Measurements from ENCODE around the gene NOC2L.
"Not testable (repeated sequence)": the region's sequence is repeated elsewhere in the genome, so short reads cannot be mapped to it uniquely, and the experiment has no call there.

Gene NOC2L

DNA sequence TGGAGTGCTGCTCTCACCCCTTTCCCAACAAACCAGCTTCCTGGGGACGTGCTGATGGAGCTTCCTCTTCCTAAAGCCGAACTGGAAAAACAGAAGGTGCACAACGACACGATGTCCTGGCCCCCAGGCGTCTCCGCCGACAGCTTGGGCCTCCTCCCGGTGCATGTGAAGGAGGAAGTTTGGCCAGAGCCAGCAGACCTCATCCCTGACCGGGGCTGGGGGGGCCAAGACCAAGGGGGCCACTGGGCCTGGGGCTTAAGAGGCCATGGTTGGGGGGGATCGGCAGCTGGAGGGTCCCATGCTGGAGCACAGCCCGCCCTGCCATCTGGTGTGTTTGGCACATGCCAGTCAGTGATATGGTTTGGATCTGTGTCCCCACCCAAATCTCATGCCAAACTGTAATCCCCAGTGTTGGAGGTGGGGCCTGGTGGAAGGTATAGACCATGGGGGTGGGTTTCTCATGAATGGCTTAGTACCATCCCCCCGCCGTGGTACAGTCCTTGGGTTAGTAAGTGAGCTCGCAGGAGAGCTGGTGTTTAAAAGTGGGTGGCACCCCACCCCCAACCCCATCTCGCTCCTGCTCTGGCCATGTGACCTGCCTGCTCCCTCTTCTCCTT is 34.4 kb upstream of the NOC2L start:
- no peak for DNase-seq (ENCODE audit: low spot score)

DNA sequence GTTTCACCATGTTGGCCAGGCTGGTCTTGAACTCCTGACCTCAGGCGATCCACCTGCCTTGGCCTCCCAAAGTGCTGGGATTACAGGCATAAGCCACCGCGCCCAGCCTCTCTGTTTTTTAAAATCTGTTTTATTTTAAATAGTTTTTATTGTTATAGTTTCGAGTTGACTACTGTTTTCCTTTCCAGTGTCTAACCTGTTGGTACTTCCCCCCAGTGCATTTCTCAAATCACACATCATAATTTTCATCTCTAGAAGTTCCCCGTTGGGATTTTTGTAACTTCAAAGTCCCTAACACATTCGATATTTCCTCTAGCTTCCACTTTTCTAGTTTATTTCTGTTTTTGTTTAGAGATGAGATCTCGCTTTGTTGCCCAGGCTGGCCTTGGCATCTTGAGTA is 33.3 kb upstream of the NOC2L start:
- no peak for DNase-seq (ENCODE audit: low spot score)

DNA sequence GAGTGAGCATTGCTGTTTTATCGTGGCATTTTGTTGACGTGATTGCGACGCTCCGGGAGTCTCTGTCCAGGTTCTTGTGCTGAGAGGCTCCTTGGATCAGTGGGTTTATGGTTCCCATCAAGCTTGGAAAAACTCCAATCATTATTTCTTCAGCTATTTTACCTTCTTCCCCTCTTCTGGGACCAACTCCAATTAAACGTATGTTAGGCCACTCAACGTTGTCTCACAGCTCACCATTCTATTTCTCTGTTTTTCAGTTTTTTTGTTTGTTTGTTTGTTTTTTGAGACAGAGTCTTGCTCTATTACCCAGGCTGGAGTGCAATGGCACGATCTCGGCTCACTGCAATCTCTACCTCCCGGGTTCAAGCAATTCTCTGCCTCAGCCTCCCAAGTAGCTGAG is 32.8 kb upstream of the NOC2L start:
- DNase-seq (ENCODE audit: low spot score) = no peak

DNA sequence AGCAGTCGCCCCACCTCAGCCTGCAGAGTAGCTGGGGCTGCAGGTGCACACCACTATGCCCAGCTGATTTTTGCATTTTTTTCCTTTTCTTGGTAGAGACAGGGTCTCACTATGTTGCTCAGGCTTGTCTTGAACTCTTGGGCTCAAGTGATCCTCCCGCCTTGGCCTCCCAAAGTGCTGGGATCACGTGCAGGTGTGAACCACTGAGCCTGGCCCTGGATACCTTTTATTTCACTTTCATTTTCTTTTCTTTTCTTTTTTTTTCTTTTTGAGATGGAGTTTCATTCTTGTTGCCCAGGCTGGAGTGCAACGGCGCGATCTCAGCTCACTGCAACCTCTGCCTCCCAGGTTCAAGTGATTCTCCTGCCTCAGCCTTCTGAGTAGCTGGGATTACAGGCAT is 32.2 kb upstream of the NOC2L start:
- not testable (repeated sequence) for DNase-seq (ENCODE audit: low spot score)

DNA sequence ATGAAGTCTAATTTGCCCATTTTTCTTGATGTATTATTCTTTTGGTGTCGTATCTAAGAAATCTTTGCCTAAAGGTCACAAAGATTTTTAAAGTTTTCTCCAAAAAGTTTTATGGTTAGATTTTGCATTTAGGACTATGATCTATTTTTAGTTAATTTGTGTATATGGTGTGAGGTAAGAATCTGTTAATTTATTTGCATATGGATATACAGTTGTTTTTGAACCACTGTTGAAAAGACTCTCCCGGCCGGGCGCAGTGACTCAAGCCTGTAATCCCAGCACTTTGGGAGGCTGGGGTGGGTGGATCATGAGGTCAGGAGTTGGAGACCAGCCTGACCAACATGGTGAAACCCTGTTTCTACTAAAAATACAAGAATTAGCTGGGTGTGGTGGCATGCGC is 29.0 kb upstream of the NOC2L start:
- not testable (repeated sequence) for DNase-seq (ENCODE audit: low spot score)

DNA sequence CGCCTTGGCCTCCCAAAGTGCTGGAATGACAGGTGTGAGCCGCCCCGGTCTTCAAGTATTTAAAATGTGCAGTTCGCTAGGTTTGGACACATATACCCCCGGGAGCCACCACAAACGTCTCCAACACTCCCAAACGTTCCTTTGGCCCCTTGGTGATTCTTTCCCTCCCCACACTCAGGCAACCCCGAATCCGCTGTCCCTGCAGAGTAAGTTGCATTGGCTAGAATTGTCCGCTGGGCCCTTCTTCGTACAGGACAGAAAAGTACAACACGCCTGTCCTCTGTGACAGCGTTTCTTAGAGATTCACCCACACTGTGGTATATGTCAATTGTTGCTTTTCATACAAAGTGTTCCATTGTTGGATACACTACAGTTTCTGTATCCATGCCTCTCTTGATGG is 26.1 kb upstream of the NOC2L start:
- DNase-seq (ENCODE audit: low spot score) = no peak

DNA sequence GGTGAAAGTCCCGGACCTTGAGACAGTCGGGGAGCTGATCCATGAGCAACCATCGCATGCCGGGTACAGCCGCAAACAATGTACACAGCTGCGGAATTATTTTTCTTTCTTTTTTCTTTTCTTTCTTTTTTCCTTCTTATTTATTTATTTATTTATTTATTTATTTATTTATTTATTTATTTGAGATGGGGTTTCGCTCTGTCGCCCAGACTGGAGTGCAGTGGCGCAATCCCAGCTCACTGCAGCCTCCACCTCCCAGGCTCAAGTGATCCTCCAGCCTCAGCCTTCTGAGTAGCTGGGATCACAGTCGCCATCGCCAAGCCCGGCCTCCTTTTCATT is 25.4 kb upstream of the NOC2L start:
- DNase-seq (ENCODE audit: low spot score) = no peak

DNA sequence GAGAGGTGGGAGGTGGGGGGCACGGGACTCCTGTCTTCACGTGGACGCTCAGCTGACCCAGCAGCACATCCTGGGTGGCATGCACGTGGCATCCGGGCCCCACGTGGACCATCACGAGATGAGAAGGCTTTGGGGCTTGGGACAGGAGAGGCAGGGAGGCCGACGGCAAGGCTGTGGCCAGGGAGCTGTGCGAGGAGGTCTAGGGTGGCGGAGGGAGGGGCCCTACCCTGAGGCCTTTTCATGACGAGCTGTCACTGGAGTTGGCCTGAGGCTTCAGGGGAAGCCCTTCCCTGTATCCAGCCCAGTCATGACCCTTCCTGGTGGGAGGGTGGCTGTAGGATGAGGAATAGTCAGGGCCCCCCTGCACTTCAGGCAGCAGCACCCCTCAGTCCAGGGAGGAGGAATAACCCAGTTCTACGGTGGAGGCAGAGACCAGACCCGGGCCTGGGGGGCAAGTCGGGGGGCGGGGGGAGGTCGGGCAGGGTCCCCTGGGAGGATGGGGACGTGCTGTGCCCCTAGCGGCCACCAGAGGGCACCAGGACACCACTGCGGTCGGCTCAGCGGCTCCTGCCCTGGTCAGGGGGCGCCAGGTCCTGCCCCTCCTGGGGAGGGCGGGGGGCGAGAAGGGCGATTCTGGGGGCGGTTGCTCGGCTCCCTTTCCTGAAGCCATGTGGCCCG is 24.9 kb upstream of the NOC2L start:
- no peak for DNase-seq (ENCODE audit: low spot score)

DNA sequence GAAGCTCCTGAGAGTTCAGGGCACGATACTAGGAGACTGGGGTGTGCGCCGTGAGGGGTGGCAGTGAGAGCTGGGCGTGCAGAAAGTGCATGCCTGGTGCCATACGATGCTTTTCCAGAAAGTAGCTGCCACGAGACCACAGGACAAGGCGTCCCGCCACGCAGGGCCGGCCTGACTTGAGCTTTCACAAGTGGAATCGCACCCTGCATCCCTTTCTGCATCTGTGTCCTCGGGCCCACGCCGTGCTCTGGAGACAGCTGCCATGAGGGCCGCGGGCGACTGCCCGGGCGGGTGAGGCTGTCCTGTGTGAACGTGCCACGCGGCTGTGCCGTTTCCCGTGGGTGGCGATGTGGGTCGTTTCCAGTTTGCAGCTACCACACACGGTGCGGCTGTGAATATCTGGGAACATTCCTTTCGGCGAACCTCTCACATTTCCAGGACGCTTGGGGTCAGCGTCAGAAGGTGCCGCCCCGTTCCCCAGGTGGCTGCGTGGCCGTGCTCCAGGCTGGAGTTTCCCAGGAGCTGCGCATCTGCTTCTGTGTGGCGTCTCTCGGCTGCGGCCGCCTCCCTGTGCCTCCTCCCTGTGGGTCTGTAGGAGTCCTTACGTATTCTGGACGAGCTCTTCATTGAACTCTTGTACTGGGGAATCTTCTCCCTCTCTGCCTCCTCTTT is 23.8 kb upstream of the NOC2L start:
- no peak for DNase-seq (ENCODE audit: low spot score)

DNA sequence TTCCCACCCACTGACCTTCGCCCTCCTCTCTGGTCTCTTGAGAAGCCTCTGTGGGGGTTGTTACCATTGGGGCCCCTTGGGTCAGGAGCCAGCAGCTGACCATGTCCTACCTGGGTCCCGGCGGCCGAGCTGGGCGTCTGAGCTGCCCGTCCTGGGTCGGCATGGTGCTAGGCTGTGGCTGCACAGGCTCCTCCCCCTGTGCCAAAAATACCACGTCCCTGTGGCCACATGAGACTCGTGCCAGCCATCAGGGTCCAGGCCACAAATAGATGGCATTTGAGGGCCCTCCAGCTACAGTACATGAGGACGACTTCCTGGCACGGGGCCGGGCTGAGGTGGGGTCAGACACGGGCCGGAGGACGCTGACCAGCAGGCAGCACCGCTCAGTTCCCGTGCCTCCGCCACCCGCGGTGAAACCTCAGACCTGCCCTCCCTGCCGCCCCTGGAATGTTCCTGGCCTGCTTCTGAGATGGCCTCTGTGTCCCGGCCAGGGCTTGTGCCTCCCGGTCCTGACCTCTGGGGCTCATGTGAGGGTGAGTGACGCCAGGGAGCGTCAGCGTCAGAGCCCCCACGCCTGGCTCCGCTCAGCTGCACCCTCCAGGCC is 23.0 kb upstream of the NOC2L start, which contains the start of gene PERM1:
PERM1 (minus strand) TSS at position 139 of the 604 bp plus-strand sequence. CDS start 1,064 bp downstream, outside the sequence.
- no peak for DNase-seq (ENCODE audit: low spot score)

DNA sequence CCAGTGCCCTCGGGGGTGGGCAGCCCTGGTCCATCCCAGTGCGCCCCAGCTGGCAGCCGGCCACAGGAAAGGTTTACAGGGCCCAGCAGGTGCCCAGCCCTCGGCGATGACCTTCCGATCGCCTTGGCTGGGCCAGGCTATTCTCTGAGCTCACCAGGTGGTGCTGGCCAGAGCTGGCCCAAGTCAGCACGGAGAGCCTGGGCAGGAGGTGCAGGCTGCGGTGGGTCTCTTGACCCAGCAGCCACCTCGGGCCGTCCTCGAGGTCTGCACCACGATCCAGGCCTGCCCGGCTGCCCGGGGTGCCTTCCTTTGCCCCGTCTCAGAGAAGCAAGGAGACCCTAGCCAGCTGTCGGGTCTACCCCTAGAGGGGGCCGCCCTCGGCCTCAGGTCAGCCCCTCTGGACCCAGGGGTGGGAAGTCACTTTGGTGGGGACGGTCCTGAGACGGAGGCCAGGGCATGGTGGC is 22.5 kb upstream of the NOC2L start:
- DNase-seq (ENCODE audit: low spot score) = no peak

DNA sequence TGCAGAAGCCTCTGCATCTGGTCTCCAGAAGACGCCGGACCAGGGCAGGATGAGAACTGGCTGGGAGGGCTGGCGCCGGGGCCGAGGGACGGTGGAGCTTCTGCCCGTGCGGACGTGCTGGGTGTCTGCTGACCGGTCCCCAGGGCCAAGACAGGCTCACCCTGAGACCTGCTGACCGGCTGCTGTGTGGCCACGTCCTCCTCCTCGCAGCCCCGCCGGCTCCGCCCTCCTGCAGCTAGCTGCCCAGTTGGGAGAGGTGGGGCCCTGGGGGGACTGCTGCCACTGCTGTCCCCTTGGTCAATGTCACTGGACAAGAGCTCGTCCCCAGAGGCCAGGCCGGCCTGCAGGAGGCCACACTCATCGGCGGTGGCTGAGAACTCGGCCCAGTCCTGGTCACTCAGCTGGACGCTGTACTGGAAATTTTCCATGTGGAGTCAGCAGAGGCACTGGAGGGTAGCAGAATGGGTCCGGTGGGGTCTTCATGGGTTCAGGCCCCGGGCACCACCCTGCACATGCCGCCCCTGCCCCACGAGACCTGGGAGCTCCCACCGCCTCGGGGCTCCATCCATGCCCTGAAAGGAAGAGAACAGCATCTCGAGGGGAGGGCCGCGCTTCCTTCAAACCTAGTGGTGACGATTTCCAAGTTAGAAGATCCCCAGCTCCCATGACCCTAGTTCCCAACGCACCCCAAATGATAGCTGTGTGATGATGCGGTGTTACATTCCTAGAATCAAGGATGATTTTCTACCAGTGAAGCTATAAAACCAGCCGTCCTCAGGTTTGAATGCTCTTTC is 21.7 kb upstream of the NOC2L start:
- DNase-seq (ENCODE audit: low spot score) = no peak

DNA sequence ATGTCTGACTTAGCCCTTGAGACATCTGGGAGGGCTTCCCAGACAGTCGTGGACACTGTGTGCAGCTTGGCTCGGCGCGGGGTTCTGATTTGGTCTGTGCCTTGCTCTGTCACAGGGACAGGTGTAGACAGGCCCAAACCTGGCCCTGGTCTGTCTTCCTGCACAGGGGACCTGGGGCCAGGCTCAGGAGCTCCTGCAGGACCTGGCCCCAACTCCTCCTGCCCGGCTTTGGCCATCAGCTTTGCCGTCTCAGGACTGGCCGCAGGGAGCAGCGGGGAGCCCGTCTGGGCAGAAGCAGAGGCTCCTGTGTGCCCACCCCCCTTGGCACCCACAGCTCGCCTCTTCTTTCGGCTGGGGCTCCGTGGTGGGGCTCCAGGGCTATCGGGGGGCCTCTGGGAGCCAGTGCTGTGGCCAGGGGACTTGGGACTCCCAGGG is 21.1 kb upstream of the NOC2L start:
- DNase-seq (ENCODE audit: low spot score) = no peak

DNA sequence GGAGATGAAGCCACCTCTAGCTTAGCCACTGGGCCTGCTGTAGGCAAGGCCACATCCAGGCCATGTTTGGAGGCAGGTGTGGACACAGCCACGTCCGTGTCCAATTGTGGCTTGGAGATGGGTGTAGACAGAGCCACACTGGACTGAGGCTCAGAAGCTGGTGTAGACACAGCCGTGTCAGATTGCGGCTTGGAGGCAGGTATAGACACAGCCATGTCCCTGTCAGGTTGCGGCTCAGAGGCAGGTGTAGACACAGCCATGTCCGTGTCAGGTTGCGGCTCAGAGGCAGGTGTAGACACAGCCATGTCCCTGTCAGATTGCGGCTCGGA is 20.7 kb upstream of the NOC2L start:
- no peak for DNase-seq (ENCODE audit: low spot score)

DNA sequence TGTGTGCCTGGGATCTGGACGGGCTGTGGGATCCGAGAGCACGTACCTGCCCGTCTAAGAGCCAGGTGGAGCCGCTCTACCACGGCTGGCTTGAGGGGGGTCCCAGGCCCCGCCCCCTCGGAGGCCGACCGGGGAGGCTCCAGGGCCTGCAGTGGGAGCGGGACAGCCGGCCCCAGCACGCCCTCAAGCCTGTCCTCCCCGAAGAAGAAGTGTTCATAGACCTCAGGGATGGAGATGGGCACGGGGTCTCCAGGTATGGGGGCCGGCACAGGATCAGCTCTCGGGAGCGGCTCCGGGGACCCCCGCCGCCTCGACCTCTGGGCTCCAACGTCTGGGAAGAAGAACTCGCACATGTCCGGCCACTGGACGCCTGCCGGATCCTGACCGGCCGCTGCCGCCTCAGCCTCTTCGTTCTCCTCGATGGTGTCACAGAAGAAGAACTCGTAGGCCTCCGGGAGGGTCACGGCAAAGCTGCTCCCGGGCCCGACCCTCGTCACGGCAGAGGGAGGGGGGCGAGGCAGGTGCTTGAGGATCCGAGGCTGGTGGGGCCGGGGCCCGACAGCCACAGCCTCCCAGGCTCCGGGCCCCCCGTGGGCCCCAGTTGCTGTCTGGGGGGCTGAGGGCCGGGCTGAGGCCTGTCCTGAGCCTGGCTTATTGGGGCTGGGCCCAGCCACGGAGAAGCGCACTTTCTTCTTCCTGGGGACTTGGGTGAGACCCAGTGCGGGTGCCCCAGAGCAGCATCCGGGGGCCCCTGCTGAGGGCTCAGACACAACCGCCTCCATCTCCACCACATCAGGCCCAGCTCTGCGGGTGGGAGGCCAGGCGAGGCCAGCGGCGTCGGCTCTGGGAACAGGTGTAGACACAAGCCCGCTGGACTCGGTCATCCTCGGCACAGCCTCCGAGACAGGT is 20.0 kb upstream of the NOC2L start:
- DNase-seq (ENCODE audit: low spot score) = no peak

DNA sequence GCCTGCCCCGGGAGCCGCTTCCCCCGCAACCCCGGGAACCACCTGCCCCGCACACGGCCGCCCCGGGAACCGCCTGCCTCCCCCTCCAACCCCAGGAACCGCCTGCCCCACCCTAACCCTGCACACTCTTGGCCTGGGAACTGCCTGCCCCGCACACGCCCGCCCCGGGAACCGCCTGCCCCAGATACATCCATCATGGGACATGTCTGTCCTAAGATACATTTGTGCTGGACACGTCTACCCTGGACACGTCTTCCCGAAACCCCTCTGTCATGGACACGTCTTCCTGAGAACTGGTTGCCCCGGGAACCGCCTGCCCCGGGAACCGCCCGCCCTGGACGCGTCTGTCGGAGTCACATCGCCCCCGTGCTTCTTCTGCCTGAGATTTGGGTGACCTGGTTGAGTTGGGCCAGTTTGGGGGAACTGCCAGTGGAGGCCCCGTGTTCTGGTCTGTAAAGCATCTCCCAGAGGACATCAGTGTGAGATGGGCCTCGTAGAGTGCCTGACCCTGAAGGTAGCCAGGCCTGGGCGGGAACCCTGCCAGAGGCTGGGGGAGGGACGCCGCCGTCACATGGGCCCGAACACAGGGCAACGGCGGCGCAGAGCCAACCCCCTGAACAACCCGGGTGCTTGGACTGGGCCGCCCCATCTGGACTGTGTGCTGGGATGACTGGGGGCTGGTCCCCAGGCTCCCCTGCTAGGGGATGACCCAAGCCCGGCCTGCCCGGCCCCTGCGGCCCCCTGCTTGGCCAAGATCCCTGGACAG is 19.2 kb upstream of the NOC2L start:
- DNase-seq (ENCODE audit: low spot score) = no peak

DNA sequence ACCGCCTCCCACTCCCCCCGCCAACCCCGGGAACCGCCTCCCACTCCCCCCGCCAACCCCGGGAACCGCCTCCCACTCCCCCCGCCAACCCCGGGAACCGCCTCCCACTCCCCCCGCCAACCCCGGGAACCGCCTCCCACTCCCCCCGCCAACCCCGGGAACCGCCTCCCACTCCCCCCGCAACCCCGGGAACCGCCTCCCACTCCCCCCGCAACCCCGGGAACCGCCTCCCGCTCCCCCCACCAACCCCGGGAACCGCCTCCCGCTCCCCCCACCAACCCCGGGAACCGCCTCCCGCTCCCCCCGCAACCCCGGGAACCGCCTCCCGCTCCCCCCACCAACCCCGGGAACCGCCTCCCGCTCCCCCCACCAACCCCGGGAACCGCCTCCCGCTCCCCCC is 17.7 kb upstream of the NOC2L start:
- not testable (repeated sequence) for DNase-seq (ENCODE audit: low spot score)

DNA sequence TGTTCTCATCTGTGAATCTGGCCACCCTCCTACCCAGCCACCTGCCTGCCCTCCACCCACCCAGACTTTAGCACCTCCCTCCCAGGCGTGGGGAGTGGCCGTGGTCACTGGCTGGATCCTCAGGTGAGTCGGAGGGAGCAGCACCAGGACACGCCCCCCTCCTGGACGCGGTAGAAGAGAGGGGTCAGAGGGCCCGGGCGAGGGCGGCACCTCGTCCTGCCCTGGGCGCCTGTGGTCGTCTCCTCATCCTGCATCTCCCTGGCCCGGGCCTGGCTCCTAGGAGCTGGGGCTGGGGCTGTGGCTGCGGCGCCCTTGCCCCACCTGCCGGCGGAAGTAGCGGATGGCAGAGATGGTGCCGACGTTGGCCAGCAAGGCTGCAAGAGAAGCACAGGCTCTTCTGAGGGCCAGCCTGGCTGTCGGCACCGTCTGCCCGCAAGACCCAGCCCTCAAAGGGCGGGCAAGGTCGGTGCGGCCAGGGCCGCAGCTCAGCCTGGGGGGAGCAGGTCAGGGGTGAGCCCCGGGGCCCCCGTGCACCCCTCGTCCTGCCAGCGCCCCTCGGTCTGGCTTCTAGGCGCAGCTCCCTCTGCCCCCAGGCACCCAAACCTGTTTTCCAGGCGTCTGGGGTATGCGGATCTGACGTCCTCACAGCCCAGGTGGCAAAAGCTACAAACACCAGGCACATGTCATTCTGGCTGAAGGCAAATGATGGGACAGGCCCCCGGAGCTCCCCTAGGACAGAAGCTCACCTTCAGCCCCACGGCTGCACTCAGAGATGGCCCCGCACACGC is 17.0 kb upstream of the NOC2L start:
- DNase-seq (ENCODE audit: low spot score) = no peak

DNA sequence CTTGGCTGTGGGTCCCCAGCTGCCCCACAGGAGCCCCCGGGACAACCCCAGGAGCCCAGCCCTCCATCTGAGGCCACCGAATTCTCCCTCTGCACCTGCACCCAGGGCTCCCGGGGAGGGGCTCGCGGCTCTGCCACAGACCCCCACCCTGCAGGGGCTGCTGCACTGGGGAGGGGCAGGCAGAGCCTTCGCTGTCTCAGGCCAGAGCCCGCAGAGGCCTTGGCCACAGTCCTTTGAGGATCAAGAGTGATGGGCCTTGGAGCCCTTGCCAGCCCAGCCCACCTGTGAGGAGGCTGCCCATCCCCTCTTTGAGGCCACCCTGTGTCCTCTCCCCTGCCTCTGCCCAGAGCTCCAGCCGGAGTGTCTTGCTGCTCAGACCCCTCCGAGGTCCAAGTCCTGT is 16.3 kb upstream of the NOC2L start:
- no peak for DNase-seq (ENCODE audit: low spot score)

Measured in pons (tissue), 1 donor.